Astrocyte (in vitro differentiated cells and primary cell): ENCODE data around the gene CFAP73. TPM values are rescaled to one million over a fixed set of nuclear protein-coding genes. Genes with fewer than 3 reads are reported as not detected.
"Not testable (repeated sequence)": the region's sequence is repeated elsewhere in the genome, so short reads cannot be mapped to it uniquely, and the experiment has no call there.

Source experiments
- DNase-seq: peaks from one replicate; pipeline ENCODE4 v3.0.0-alpha.2; 2010; ENCODE audit warnings: low read depth
- FAIRE-seq: peaks from 2 replicates; lab custom pipeline; 2011; peaks lifted over from hg19 to GRCh38; lab: Jason Lieb, UNC
- H2AFZ ChIP-seq: 2 replicates; pipeline ENCODE4 v1.6.0; 2012; ENCODE audit warnings: low read depth, low read length, inconsistent platforms
- H3K27ac ChIP-seq: 2 replicates; pipeline ENCODE4 v1.5.1; 2011; ENCODE audit warnings: low read depth, low read length, inconsistent platforms
- H3K27me3 ChIP-seq: 2 replicates; pipeline ENCODE4 v1.6.0; 2011; ENCODE audit warnings: low read length, inconsistent platforms; ENCODE audit not compliant: insufficient read depth
- H3K36me3 ChIP-seq: 2 replicates; pipeline ENCODE4 v1.5.1; 2011; ENCODE audit warnings: low read length, inconsistent platforms; ENCODE audit not compliant: insufficient read depth
- H3K4me1 ChIP-seq: 2 replicates; pipeline ENCODE4 v1.5.1; 2011; ENCODE audit warnings: low read length, inconsistent platforms; ENCODE audit not compliant: insufficient read depth
- H3K4me2 ChIP-seq: 2 replicates; pipeline ENCODE4 v1.6.0; 2012; ENCODE audit warnings: low read length, inconsistent platforms
- H3K4me3 ChIP-seq: 2 replicates; pipeline ENCODE4 v1.5.1; 2011; ENCODE audit warnings: low read depth, mild to moderate bottlenecking, low read length, inconsistent platforms; ENCODE audit not compliant: insufficient read depth
- H3K79me2 ChIP-seq: 2 replicates; pipeline ENCODE4 v1.6.0; 2012; ENCODE audit warnings: mild to moderate bottlenecking, low read length, inconsistent platforms; ENCODE audit not compliant: insufficient read depth
- H3K9ac ChIP-seq: 2 replicates; pipeline ENCODE4 v1.6.0; 2012; ENCODE audit warnings: mild to moderate bottlenecking, low read length, inconsistent platforms
- H3K9me3 ChIP-seq: 2 replicates; pipeline ENCODE4 v1.5.1; 2012; ENCODE audit warnings: low read depth, mild to moderate bottlenecking, low read length, inconsistent platforms; ENCODE audit not compliant: insufficient read depth
- H4K20me1 ChIP-seq: 2 replicates; pipeline ENCODE4 v1.6.0; 2012; ENCODE audit warnings: low read length, inconsistent platforms; ENCODE audit not compliant: insufficient read depth
- H3K27ac Mint-ChIP-seq: one replicate; pipeline ENCODE4 v1.8.0; 2021; ENCODE audit warnings: mild to moderate bottlenecking, mixed read lengths; ENCODE audit not compliant: unreplicated experiment
- H3K27me3 Mint-ChIP-seq: one replicate; pipeline ENCODE4 v1.8.0; 2021; ENCODE audit warnings: low read depth, mixed read lengths; ENCODE audit not compliant: unreplicated experiment
- H3K36me3 Mint-ChIP-seq: one replicate; pipeline ENCODE4 v1.8.0; 2021; ENCODE audit warnings: low read depth, mixed read lengths; ENCODE audit not compliant: unreplicated experiment
- H3K4me1 Mint-ChIP-seq: one replicate; pipeline ENCODE4 v1.8.0; 2021; ENCODE audit warnings: low read depth, mixed read lengths; ENCODE audit not compliant: unreplicated experiment
- H3K4me3 Mint-ChIP-seq: one replicate; pipeline ENCODE4 v1.8.0; 2021; ENCODE audit warnings: mild to moderate bottlenecking, moderate library complexity, mixed read lengths; ENCODE audit not compliant: unreplicated experiment
- H3K9me3 Mint-ChIP-seq: one replicate; pipeline ENCODE4 v1.8.0; 2021; ENCODE audit warnings: mild to moderate bottlenecking, mixed read lengths; ENCODE audit not compliant: unreplicated experiment
- CTCF ChIP-seq: IDR thresholded peaks from 2 replicates; pipeline ENCODE4 v1.5.1; 2011; ENCODE audit warnings: low read depth, mild to moderate bottlenecking, inconsistent platforms, low read length, moderate library complexity; ENCODE audit not compliant: insufficient read depth
- EZH2 ChIP-seq: IDR thresholded peaks from 2 replicates; pipeline ENCODE4 v1.6.1; 2012; ENCODE audit warnings: mild to moderate bottlenecking, low read length, inconsistent platforms; ENCODE audit not compliant: insufficient read depth
- total RNA-seq: library from RNA; stranded (reverse); gene quantifications from 2 replicates; pipeline ENCODE4 v1.2.1, GENCODE V29; 2021

CFAP73 gene
- total RNA-seq, 1 donor from 2014 or later = not detected

GRCh38 chr12:113137861-113138783 is 11.4 kb upstream of the CFAP73 start:
- Histone ChIP-seq H3K27ac (no peak overlapping the region), H3K27me3 (peaks cover 9% of the 10 kb centered on the region), H2AFZ (no peak overlapping the region), H3K4me3 (no peak overlapping the region), H3K4me1 (peaks cover 4% of the 10 kb centered on the region), H3K9me3 (no peaks in the 10 kb centered on the region), H3K4me2 (no peak overlapping the region), H3K36me3 (no peaks in the 10 kb centered on the region), H3K79me2 (no peaks in the 10 kb centered on the region), H3K9ac (no peak overlapping the region), H4K20me1 (no peaks in the 10 kb centered on the region)
- no peak overlapping the region for H3K27ac Mint-ChIP-seq
- H3K4me1 Mint-ChIP-seq = no peaks in the 10 kb centered on the region
- H3K9me3 Mint-ChIP-seq = no peaks in the 10 kb centered on the region
- FAIRE-seq = no peak
- DNase-seq = no peak
- no peak for TF ChIP-seq CTCF
- TF ChIP-seq EZH2 = no peak
- H3K36me3 Mint-ChIP-seq = no peaks in the 10 kb centered on the region
- peaks cover 29% of the 10 kb centered on the region for H3K27me3 Mint-ChIP-seq
- no peak overlapping the region for H3K4me3 Mint-ChIP-seq

- Mint-ChIP-seq H3K4me1 (no peaks in the 10 kb centered on the region), H3K27me3 (peaks cover 29% of the 10 kb centered on the region), H3K36me3 (no peaks in the 10 kb centered on the region), H3K9me3 (no peaks in the 10 kb centered on the region), H3K4me3 (no peak overlapping the region), H3K27ac (no peak overlapping the region)
- Histone ChIP-seq H3K9me3 (no peaks in the 10 kb centered on the region), H2AFZ (no peak overlapping the region), H3K79me2 (no peaks in the 10 kb centered on the region), H3K27me3 (peaks cover 9% of the 10 kb centered on the region), H4K20me1 (no peaks in the 10 kb centered on the region), H3K9ac (no peak overlapping the region), H3K4me2 (no peak overlapping the region), H3K27ac (no peak overlapping the region), H3K4me3 (no peak overlapping the region), H3K36me3 (no peaks in the 10 kb centered on the region), H3K4me1 (peaks cover 4% of the 10 kb centered on the region)
- TF ChIP-seq CTCF (no peak), EZH2 (no peak)
- no peak for FAIRE-seq
- no peak for DNase-seq
These were observed 10.7 kb upstream of the CFAP73 start for GRCh38 chr12:113138826-113139225.

- Mint-ChIP-seq H3K36me3 (no peaks in the 10 kb centered on the region), H3K4me1 (no peaks in the 10 kb centered on the region), H3K27ac (no peak overlapping the region), H3K27me3 (peaks cover 22% of the 10 kb centered on the region), H3K4me3 (no peak overlapping the region), H3K9me3 (no peaks in the 10 kb centered on the region)
- DNase-seq (no peak), FAIRE-seq (no peak)
- Histone ChIP-seq H3K36me3 (no peaks in the 10 kb centered on the region), H3K27ac (no peak overlapping the region), H3K4me2 (no peak overlapping the region), H3K9me3 (no peaks in the 10 kb centered on the region), H3K4me3 (no peak overlapping the region), H4K20me1 (no peaks in the 10 kb centered on the region), H3K4me1 (peaks cover 4% of the 10 kb centered on the region), H3K79me2 (no peaks in the 10 kb centered on the region), H2AFZ (no peak overlapping the region), H3K27me3 (peaks cover 8% of the 10 kb centered on the region), H3K9ac (no peak overlapping the region)
- TF ChIP-seq CTCF = no peak
- TF ChIP-seq EZH2 = no peak
These were observed 8.8 kb upstream of the CFAP73 start for GRCh38 chr12:113140706-113141105.

- H3K36me3 ChIP-seq, FAIRE-seq, H3K9ac ChIP-seq, H4K20me1 ChIP-seq, H3K79me2 ChIP-seq, H3K4me1 Mint-ChIP-seq, H3K27me3 ChIP-seq, H3K4me2 ChIP-seq, H3K9me3 Mint-ChIP-seq, H3K36me3 Mint-ChIP-seq, H3K4me3 ChIP-seq, DNase-seq, H3K27ac ChIP-seq, H2AFZ ChIP-seq, H3K9me3 ChIP-seq, H3K27ac Mint-ChIP-seq, H3K4me3 Mint-ChIP-seq, H3K4me1 ChIP-seq: not testable (repeated sequence)
- peaks cover 12% of the 10 kb centered on the region for H3K27me3 Mint-ChIP-seq
These were observed 7.8 kb upstream of the CFAP73 start for GRCh38 chr12:113141716-113142115.
